HG03139 (cell line): Measurements from ENCODE around the gene BEGAIN.

ENCODE experiments used
- ATAC-seq: cut with Tn5 transposase; IDR thresholded peaks from one replicate; pipeline ENCODE4 v1.9.1; 2021; ENCODE audit not compliant: unreplicated experiment

BEGAIN gene

DNA sequence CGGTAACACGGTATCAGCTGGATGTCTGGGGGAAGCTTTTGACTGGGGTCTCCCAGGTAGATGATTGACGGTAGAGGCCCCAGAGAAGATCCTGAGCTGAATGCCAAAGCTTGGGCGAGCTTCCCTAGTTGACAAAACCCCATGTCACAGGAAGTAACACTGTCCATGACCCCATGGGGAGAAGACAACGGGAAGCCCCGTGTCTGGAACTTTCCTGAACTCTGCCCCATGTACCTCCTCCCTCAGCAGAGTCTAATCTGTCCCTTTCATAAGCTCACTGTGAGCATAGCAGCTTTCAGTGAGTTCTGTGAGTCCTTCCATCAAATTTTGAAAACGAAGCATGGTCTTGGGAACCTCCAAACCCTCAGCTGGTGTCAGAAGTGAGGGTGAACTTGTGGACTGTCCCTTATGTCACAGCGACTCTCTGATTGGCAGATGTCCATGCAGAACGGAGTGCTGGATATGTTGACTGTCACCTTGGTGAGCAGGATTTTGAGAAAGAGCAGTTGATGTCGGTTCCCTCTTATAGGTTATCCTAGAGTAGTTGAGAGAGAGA lies 29.7 kb upstream of the BEGAIN start:
- ATAC-seq, result no peak

GRCh38 chr14:100615736-100616695 lies 28.8 kb upstream of the BEGAIN start:
- ATAC-seq, result no peak

DNA sequence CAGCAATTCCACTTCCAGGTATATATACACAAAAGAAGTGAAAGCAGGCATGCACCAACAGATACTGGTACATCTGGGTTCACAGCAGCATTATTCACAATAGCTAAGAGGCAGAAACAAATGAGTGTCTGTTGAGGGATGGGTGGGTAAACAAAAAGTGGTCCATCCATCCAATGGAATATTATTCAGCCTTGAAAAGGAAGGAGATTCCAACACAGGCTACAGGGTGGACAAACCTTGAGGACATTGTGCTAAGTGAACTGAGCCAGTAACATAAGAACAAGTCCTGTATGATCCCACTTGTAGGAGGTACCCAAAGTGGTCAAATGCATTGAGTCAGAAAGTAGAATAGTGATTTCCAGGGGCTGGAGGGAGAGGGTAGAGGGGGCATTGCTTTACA lies 27.6 kb upstream of the BEGAIN start:
- no peak for ATAC-seq

DNA sequence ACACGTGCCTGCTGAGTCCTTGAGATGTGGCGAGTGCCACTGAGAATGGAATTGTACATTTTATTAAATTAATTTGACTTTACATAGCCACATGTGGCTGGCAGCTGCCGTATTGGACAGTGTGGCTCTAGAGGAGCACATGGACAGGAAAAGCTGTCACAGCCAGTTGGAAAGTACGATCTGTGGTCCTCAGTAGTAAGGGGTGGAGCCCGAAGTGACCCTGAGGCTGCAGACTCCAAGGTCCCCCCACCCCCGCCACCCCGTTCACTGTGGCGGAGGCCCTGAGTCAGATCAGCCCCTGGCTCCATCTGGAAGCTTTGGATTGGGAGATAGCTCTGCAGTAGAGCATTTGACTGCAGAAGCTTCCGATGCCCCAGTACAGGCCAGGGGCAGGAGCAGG lies 25.8 kb upstream of the BEGAIN start:
- ATAC-seq, result no peak

DNA sequence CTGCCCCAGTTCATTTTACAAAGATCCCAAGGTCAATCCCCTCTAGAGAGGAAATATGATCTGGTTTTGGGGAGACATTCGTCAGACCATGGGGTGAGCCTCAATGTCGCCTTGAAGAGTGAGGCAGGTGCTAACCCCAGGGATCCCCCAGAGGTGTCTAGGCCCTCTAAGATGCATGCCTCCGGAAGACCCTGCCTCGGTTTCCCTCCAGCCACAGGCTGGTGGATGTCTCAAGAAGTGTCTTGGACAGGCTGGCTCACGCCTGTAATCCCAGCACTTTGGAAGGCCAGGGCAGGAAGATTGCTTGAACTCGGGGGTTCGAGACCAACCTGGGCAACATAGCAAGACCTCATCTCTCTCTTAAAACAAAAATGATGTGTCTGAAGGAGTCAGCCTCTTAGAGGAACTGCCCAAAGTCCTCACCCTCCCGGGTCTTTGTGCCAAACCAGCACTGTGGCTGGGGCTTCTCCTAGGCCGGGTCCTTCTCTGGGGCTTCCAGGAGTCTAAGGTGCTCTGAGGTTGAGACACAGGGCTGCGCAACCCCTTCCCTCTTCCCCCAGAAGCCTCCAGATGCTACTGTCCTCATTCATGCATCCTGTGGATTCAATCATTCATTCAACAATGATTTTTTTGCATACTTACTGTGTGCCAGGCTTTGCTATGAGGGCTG lies 24.7 kb upstream of the BEGAIN start:
- no peak for ATAC-seq

DNA sequence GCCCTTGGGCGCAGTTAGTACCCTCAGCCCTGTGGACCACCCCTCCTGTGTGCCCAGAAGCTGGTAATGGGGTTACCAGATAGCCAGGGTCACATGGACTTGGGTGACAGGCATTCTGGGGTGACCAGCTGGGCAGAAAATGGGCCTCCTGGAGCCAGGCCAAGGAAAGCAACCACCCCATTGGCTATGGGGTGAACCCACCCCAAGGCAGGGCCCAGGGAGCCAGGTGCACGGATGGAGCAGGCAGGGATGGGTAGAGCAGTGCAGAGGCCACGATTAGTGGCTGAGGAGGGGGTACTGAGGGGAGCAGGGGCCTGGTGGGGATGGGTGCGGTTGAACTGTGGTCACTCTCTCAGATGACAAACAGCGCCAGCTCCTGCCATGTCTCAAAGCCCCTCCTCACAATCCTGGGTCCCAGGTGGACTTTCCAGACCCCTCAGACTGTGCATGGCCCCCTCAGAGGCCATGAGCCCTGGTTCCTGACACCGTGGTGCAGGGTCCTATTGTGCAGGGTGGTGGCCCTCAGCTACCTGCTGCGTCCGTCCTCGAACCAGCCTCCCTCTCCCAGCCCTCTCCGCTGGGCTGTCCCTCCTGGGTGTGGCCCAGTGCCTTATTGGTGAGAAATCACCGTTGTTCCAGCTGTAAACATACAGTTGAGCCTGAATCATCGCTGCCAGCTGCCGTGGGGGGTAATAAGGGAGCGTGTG lies 23.4 kb upstream of the BEGAIN start:
- no peak for ATAC-seq

GRCh38 chr14:100609941-100610391 lies 22.7 kb upstream of the BEGAIN start:
- no peak for ATAC-seq

DNA sequence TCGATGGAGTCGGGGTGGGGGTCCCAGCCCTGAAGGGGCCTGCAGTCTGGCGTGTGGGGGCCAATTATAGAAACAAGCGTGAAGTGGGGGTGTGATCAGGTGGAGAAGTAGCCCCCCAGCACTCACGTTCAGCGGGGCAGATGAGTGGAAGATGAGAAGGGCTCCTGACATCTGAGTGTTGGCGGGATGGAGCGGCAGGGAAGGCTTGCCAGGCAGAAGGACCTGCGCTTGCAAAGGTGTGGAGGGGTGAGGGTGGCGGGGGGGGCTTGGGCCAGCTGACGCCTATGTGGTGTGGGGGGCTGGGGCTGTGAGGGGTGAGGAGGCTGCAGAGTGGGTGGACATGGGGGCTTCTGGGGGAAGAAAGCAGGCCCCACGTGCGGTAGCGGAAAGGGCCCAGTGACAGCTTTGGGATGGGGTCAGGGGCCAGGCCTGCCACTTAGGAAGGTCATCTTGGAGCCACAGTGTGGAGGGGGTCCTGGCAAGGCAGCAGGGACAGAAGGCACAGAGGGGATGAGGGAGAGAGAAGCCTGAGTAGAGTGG lies 22.2 kb upstream of the BEGAIN start:
- no peak for ATAC-seq

DNA sequence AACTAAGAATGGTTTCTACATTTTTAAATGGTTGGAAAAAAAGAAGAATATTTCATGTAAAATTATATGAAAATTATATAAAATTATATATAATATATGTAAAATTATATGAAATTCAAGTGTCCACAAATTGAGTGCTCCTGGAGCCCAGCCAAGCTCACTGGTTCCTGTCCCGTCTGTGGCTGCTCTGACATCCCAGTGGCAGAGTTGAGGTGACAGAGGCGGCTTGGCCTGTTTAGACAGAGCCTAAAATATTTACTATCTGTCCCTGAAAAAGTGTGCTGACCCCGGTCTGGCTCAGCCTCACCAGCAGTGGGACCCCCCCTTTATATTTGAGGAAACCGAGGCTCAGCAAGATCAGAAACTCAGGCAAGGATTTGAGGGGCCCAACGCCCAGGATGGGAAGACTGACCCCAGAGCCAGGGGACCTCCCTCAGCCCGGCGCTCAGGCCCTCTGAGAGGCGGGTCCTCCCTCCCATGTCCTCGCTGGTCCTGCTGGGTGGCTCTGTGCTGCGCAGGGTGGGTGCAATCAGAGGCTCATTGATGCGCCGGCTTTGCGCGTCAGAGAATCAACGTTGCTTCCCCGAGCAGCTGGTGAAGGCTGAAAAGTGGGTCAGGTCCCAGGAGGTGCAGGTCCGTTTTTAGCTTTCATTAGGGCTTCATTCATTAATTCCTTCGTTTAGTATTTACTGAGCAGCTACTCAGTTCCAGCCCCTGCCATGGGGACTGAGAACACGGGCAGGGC lies 21.5 kb upstream of the BEGAIN start:
- ATAC-seq, result no peak

DNA sequence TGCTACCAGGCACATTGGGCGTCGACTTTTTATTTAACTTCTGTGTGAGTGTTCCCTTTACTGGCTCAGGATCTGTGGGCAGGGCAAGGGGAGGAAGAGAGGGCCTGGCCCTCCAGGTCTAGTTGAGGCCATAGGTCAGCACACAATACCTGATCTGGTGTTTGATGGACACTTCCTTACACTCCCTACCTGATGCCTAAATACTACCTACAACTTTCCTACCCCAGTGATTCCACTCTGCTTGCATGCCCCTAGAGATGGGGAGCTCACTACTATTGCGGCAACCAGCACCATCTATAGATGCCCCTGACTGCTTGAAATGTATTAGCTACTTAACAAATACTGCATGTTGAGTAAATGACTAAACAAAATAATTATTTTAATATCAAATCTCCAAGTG lies 20.8 kb upstream of the BEGAIN start:
- ATAC-seq, result no peak

DNA sequence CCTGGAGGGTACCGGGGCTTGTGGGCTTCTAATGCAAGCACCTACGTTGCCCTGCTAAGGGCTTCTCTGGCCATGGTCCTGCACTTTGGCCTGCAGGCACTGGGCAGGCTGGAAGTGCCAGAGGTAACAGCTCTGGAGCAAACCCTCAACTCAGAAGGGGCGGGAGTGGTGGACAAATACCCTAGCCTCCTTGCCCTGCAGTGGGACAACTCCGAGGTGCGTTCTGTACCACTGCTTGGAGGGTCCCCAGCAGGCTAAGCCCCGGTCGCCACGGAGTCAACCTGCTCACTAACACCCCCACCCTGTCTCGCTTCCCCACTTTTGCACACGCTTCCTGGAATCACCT lies 20.4 kb upstream of the BEGAIN start:
- ATAC-seq, result no peak

DNA sequence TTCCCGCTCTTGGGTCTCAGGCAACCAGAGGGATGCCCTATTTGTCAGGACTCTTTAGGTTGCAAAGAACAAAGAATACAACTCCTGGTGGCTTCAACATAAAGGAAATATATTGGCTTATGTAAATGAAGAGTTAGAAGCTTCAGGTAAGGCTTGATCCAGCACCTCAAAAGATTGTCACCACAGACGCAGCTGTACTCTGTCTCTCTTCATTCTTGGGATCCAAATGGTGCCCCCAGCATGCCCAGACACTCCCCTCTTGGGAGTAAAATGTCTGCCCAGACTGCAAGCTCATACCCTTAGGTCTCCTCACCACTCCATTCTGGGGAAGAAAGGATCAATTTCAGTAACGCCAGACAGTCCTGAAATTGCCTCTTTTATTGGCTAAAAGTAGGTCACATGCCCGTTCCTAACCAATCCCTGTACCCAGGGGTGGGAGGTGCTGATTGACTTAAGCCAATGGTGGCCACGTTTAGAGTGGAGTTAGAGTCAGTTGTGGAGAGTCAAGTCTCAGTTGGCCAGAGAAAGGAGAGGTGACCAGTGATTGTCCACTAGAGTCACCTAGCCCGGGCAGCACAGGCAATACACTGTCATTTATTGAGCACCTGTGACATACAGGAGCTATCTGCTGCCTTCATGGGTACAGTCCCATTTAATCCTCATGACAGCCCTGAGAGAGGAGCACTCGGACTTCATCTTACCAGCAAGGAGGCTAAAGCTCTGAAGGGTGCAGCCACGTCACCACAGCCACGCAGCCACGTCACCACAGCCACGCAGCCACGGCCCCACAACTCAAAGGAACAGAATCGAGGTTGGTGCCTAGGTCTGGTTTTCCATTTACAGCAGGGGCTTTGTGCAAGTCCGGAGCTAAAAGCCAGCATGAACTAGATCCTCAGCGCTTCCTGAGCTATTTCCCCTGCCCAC lies 19.7 kb upstream of the BEGAIN start:
- no peak for ATAC-seq

DNA sequence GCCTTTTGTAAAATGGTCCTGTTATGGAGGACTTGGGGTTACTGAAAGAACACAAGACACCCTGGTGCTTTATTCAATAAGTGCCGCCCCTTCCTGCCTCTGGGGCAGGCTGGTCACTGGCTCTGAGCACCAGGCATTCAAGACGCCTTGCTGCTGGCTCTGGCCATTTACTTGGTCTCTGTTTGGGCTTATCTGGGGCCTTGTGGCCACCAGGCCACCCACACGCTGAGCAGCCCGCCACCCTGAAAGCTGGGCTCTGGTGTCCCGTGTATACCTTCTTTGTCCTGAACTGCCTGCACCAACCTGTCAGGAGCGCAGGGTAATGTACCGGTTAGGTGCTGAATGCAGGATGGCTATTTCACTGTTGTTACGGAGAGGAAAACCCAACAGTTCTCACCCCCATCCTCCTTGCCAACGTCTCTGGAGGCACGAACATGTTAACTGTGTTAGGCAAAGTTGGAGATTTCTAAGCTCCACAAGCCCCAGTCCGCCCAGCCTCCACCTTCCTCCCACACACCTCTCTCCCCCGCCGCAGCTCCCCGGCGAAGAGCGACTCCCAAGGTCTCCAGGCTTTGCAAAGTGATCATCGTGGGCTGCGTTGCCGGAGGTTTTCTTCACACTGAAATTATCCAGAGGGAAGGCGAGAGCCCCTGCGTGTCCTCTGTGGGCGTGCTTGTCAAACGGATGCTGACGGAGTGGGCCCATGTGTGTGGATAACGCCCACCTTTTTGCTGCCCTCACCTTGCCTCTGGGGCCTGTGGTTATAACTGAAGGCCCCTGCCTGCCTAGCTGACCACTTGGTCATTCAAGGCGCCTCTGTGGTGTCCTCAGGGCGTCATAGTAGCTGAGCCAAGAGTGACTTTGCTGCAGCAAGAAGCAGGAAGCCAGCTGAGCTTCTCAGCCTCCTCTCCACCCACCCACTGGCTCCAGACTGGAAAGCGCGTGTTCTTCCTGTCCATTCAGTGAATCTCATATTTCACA lies 18.8 kb upstream of the BEGAIN start:
- ATAC-seq, result no peak

DNA sequence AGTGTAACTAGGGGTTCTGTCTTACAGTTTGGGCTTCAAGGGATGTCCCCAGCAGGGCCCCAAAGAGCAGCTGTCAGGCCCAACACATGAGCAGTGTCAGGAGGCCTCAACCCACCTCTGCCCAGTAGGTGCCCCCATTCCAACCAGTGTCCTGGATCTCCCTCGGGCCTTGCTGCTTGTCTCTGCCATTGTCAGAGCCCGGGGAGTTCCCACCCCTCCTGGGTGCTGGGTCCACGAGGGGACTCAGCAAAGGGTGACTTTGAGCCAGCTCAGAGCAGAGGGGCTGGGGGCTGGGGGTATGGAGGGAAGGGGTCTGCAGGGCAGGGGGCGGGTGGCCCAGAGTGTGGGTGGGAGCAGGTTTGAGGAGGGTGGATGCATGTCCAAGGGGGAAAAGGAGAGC lies 18.0 kb upstream of the BEGAIN start:
- ATAC-seq, result no peak

DNA sequence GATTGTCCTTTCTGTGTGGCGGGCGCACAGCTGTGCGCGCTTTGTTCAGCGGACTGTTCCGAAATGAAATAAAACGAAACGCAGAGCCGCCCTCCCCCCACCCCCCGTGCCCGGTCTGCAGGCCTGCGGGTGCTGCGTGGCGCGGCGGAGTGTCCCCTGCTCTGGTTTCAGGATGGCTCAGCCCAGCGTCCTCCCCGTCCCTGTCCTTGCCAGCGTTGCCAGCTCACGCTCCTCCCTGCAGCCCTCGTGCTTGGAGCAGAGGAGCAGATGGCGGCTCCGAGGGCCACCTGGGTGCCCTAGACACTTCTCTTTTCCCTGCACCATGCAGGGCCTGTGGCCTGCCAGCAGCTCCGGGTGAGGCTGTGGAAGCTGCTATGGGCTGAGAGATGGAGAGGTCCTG lies 17.5 kb upstream of the BEGAIN start:
- no peak for ATAC-seq

- ATAC-seq, result no peak
Measured at GRCh38 chr14:100604121-100604501, 16.9 kb upstream of the BEGAIN start.

DNA sequence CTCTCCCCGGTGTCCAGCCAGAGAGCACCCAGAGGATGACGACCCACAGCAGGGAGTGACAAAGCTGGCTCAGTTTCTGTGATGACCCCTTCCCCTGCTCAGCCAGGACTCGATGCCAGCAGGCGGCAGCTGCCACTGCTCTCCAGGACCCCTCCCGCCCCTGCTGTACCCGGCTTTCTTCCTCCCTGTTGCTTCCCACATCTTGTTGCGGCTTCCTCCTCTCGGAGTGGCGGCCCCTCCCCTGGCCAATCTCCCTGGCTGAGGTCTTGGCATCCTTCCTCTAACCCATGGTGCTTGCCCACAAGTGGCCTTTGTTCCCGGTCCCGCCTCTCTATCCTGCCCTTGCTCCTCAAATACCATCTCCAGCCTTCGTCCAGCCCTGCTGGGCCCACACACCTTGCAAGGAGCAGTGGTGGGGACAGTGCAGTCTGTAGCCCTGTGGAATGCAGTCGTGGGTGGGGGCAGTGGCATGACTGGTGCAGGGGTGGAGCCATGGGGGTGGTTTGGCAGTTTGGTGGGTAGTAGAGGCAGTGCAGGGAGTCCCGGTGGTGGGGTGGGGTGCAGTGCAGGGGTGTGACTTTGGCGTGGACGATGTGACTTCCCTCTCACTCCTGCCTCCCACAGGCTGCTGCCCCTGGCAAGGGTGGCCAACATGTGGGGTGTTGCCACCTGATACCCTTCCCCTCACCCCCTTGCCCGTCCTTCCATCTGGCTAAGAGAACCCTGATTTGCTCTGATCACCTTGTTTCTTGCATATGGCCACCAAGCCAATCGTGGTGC lies 16.3 kb upstream of the BEGAIN start:
- no peak for ATAC-seq
